ENCODE results near the gene USP28.

Gene USP28

DNA sequence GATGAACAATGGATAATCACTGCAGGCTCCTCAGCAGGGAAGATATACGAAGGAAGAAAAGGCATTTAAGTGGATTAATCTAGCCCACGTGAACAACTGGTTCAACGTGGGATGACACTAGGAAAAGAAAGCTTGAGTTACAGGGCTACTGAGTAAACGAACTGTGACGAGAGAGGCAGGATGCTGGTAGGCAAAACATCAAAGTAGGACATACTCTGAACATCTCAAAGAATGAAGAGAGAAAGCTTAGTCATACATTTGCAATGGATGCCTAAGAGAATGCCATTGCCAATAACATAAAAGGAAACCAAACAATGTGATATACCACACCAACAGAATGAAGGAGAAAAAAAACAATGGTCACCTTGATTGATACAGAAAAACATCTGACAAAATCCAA, 12.9 kb downstream of the USP28 start:
- TF ChIP-seq POLR2AphosphoS5 (IDR thresholded peaks at IDR 0.05; ENCODE audit: low read depth): no peak
- TF ChIP-seq, protein P1, sequence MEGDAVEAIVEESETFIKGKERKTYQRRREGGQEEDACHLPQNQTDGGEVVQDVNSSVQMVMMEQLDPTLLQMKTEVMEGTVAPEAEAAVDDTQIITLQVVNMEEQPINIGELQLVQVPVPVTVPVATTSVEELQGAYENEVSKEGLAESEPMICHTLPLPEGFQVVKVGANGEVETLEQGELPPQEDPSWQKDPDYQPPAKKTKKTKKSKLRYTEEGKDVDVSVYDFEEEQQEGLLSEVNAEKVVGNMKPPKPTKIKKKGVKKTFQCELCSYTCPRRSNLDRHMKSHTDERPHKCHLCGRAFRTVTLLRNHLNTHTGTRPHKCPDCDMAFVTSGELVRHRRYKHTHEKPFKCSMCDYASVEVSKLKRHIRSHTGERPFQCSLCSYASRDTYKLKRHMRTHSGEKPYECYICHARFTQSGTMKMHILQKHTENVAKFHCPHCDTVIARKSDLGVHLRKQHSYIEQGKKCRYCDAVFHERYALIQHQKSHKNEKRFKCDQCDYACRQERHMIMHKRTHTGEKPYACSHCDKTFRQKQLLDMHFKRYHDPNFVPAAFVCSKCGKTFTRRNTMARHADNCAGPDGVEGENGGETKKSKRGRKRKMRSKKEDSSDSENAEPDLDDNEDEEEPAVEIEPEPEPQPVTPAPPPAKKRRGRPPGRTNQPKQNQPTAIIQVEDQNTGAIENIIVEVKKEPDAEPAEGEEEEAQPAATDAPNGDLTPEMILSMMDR (IDR thresholded peaks at IDR 0.05; ENCODE audit: insufficient read depth, low read length): no peak
- TF ChIP-seq, protein P2, sequence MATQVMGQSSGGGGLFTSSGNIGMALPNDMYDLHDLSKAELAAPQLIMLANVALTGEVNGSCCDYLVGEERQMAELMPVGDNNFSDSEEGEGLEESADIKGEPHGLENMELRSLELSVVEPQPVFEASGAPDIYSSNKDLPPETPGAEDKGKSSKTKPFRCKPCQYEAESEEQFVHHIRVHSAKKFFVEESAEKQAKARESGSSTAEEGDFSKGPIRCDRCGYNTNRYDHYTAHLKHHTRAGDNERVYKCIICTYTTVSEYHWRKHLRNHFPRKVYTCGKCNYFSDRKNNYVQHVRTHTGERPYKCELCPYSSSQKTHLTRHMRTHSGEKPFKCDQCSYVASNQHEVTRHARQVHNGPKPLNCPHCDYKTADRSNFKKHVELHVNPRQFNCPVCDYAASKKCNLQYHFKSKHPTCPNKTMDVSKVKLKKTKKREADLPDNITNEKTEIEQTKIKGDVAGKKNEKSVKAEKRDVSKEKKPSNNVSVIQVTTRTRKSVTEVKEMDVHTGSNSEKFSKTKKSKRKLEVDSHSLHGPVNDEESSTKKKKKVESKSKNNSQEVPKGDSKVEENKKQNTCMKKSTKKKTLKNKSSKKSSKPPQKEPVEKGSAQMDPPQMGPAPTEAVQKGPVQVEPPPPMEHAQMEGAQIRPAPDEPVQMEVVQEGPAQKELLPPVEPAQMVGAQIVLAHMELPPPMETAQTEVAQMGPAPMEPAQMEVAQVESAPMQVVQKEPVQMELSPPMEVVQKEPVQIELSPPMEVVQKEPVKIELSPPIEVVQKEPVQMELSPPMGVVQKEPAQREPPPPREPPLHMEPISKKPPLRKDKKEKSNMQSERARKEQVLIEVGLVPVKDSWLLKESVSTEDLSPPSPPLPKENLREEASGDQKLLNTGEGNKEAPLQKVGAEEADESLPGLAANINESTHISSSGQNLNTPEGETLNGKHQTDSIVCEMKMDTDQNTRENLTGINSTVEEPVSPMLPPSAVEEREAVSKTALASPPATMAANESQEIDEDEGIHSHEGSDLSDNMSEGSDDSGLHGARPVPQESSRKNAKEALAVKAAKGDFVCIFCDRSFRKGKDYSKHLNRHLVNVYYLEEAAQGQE (IDR thresholded peaks at IDR 0.05; ENCODE audit: insufficient replicate concordance, low read depth): no peak
- TF ChIP-seq SPI1 (IDR thresholded peaks at IDR 0.05; ENCODE audit: borderline replicate concordance, low read depth): no peak
- no peak for TF ChIP-seq GABPA (IDR thresholded peaks at IDR 0.05; ENCODE audit: low read depth)
- Histone ChIP-seq H3K4me3 (replicated peaks; ENCODE audit: insufficient read depth, low read length) (no peak overlapping the region), H3K27me3 (ENCODE audit: insufficient read depth, poor library complexity, severe bottlenecking) (no peaks in the 10 kb centered on the region), H3K27ac (replicated peaks) (no peak overlapping the region)
- no peak for DNase-seq (ENCODE audit: low read depth in 1 of 2, low spot score in 1 of 2)

GRCh38 chr11:113859665-113860064, 15.7 kb downstream of the USP28 start:
- no peaks in the 10 kb centered on the region for H3K27me3 ChIP-seq (ENCODE audit: insufficient read depth, poor library complexity, severe bottlenecking)
- no peak for DNase-seq (ENCODE audit: low read depth in 1 of 2, low spot score in 1 of 2)
- H3K4me3 ChIP-seq (replicated peaks; ENCODE audit: insufficient read depth, low read length): no peak overlapping the region
- TF ChIP-seq POLR2AphosphoS5 (IDR thresholded peaks at IDR 0.05; ENCODE audit: low read depth) (no peak), GABPA (IDR thresholded peaks at IDR 0.05; ENCODE audit: low read depth) (no peak), SPI1 (IDR thresholded peaks at IDR 0.05; ENCODE audit: borderline replicate concordance, low read depth) (no peak)
- TF ChIP-seq, protein P1 (IDR thresholded peaks at IDR 0.05; ENCODE audit: insufficient read depth, low read length): no peak
- TF ChIP-seq, protein P2 (IDR thresholded peaks at IDR 0.05; ENCODE audit: insufficient replicate concordance, low read depth): no peak
- no peak overlapping the region for H3K27ac ChIP-seq (replicated peaks)

GRCh38 chr11:113856966-113857759, 18.2 kb downstream of the USP28 start:
- Histone ChIP-seq H3K27me3 (ENCODE audit: insufficient read depth, poor library complexity, severe bottlenecking) (no peaks in the 10 kb centered on the region), H3K4me3 (replicated peaks; ENCODE audit: insufficient read depth, low read length) (no peak overlapping the region), H3K27ac (replicated peaks) (no peak overlapping the region)
- TF ChIP-seq POLR2AphosphoS5 (IDR thresholded peaks at IDR 0.05; ENCODE audit: low read depth) (no peak), SPI1 (IDR thresholded peaks at IDR 0.05; ENCODE audit: borderline replicate concordance, low read depth) (no peak), GABPA (IDR thresholded peaks at IDR 0.05; ENCODE audit: low read depth) (no peak)
- TF ChIP-seq, protein P1 (IDR thresholded peaks at IDR 0.05; ENCODE audit: insufficient read depth, low read length): no peak
- TF ChIP-seq, protein P2 (IDR thresholded peaks at IDR 0.05; ENCODE audit: insufficient replicate concordance, low read depth): no peak
- no peak for DNase-seq (ENCODE audit: low read depth in 1 of 2, low spot score in 1 of 2)

All from HL-60 (cell line).